Common myeloid progenitor, CD34-positive (primary cell): ENCODE results near the gene MROH2A.

ENCODE experiments used
- CTCF ChIA-PET: fragments of 350-600 bp; sonication (Branson Sonifier 250); formaldehyde crosslinking; loops from one replicate; lab custom pipeline; 2021; ENCODE audit warnings: antibody characterized with exemption; lab: Charles Lee
- POLR2A ChIA-PET: fragments of 350-600 bp; sonication (Branson Sonifier 250); formaldehyde crosslinking; loops from one replicate; lab custom pipeline; 2021; ENCODE audit warnings: antibody characterized with exemption; lab: Charles Lee
- DNase-seq, 3 donors: peaks; one replicate each; pipeline versions ENCODE4 v3.0.0 to v3.0.0-alpha.2; 2013
- H3K27ac ChIP-seq, 2 experiments: 1 replicate in 1 of 2; 2 replicates in 1 of 2; pipeline ENCODE4 v1.7.0; 2013; ENCODE audit warnings: inconsistent platforms in 2 of 2, low read length in 2 of 2, mild to moderate bottlenecking in 2 of 2, low read depth in 1 of 2, moderate library complexity in 1 of 2; ENCODE audit not compliant: severe bottlenecking in 2 of 2, insufficient read depth in 1 of 2, poor library complexity in 1 of 2
- H3K27me3 ChIP-seq, 5 experiments: replicated peaks in 2 of 5; 1 replicate in 3 of 5; 2 replicates in 2 of 5; pipeline versions ENCODE4 v1.6.1 to v1.7.0; 2013; ENCODE audit warnings: low read length in 4 of 5, mild to moderate bottlenecking in 2 of 5, moderate library complexity in 2 of 5, inconsistent platforms in 1 of 5; ENCODE audit not compliant: insufficient read depth in 5 of 5, control insufficient read depth in 4 of 5
- H3K36me3 ChIP-seq, 4 experiments: 1 replicate in 2 of 4; 2 replicates in 2 of 4; pipeline versions ENCODE4 v1.6.1 to v1.7.0; 2013; ENCODE audit warnings: low read length in 3 of 4, control low read depth in 1 of 4, mild to moderate bottlenecking in 1 of 4; ENCODE audit not compliant: control insufficient read depth in 4 of 4, insufficient read depth in 4 of 4
- H3K4me1 ChIP-seq, 4 experiments: 1 replicate in 3 of 4; 2 replicates in 1 of 4; pipeline versions ENCODE4 v1.6.1 to v1.7.1; 2013; ENCODE audit warnings: low read length in 3 of 4, mild to moderate bottlenecking in 3 of 4, control low read depth in 1 of 4, inconsistent platforms in 1 of 4, moderate library complexity in 1 of 4; ENCODE audit not compliant: control insufficient read depth in 4 of 4, insufficient read depth in 4 of 4; ENCODE audit errors: control extremely low read depth in 1 of 4
- H3K4me3 ChIP-seq, 7 experiments: 1 replicate in 4 of 7; 2 replicates in 3 of 7; pipeline versions ENCODE4 v1.5.1 to v1.7.0; 2013; ENCODE audit warnings: mild to moderate bottlenecking in 7 of 7, low read length in 6 of 7, moderate library complexity in 6 of 7, inconsistent platforms in 2 of 7, low read depth in 2 of 7, control low read depth in 1 of 7; ENCODE audit not compliant: insufficient read depth in 4 of 7, control insufficient read depth in 1 of 7; ENCODE audit errors: extremely low read depth in 1 of 7
- H3K9me3 ChIP-seq, 5 experiments: 1 replicate in 4 of 5; 2 replicates in 1 of 5; pipeline versions ENCODE4 v1.6.1 to v1.7.1; 2013; ENCODE audit warnings: low read length in 4 of 5, mild to moderate bottlenecking in 2 of 5, inconsistent platforms in 1 of 5, low read depth in 1 of 5, moderate library complexity in 1 of 5; ENCODE audit not compliant: control insufficient read depth in 4 of 5, insufficient read depth in 2 of 5; ENCODE audit errors: control extremely low read depth in 1 of 5
- WGBS: methylation state at CpG from one replicate; pipeline ENCODE4 v1.1.5; 2013; ENCODE audit not compliant: insufficient coverage; 5-methylcytosine and 5-hydroxymethylcytosine counted together

The MROH2A gene

DNA sequence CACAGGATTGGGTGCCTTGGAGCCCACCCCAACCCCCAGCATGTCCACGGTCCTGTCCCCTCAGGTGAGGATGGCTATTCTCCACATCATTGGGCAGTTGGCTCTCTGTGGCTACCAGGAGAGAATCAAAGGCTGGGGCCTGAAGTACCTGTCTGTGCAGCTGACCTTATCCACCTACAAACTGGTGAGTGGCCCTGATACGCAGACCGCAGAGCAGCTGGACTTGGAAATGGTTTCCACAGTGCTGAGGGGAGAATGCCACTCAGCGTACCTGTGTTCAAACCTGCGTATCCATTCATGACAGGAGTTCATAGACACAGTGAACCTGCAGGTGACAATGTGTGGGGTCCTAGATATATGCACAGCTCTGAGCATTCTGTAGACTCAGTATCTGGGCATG, 21.6 kb downstream of the MROH2A start:
- DNase-seq: no peak
- POLR2A ChIA-PET: no interaction called here

GRCh38 chr2:233800208-233800607, 22.1 kb downstream of the MROH2A start:
- no peaks in the 10 kb centered on the region for H3K36me3 ChIP-seq
- no peaks in the 10 kb centered on the region for H3K9me3 ChIP-seq
- 95% methylated on average over 7 of the region's 7 CpGs for WGBS
- DNase-seq: no peak
- no peaks in the 10 kb centered on the region for H3K4me1 ChIP-seq
- H3K4me3 ChIP-seq: no peak overlapping the region
- POLR2A ChIA-PET: no interaction called here
- no peak overlapping the region for H3K27ac ChIP-seq
- H3K27me3 ChIP-seq: peaks cover 0 to 6% (median 2%) of the 10 kb centered on the region in 5 experiments
- CTCF ChIA-PET: no interaction called here

More for the DNA sequence above, 21.6 kb downstream of the MROH2A start:
- H3K36me3 ChIP-seq: no peaks in the 10 kb centered on the region
- no peaks in the 10 kb centered on the region for H3K4me1 ChIP-seq
- WGBS: 70% methylated on average over 5 of the region's 5 CpGs
- H3K27ac ChIP-seq: no peak overlapping the region
- no peak overlapping the region for H3K4me3 ChIP-seq
- CTCF ChIA-PET: no interaction called here
- peaks cover 0 to 6% (median 0%) of the 10 kb centered on the region in 5 experiments for H3K27me3 ChIP-seq
- H3K9me3 ChIP-seq: no peaks in the 10 kb centered on the region

- Histone ChIP-seq H3K9me3 (no peaks in the 10 kb centered on the region), H3K27ac (no peak overlapping the region), H3K4me1 (no peaks in the 10 kb centered on the region), H3K27me3 (peaks cover 0 to 6% (median 2%) of the 10 kb centered on the region in 5 experiments), H3K36me3 (no peaks in the 10 kb centered on the region), H3K4me3 (no peak overlapping the region)
- CTCF ChIA-PET: no interaction called here
- WGBS: 75% methylated on average over 4 of the region's 9 CpGs
- POLR2A ChIA-PET: no interaction called here
- DNase-seq: peak; percentile 2 to 47 (median 34)
These were observed 23.4 kb downstream of the MROH2A start for GRCh38 chr2:233801357-233802131.

GRCh38 chr2:233802132-233802815, 24.1 kb downstream of the MROH2A start:
- 75% methylated on average over 1 of the region's 3 CpGs for WGBS
- no peak for DNase-seq
- ChIA-PET POLR2A (no interaction called here), CTCF (interaction anchor here (0.6 kb wide), 1 partner anchor 938 kb away, joined by 3 read pairs; no protein-coding TSS in a partner anchor)
- H3K4me1 ChIP-seq: no peaks in the 10 kb centered on the region
- peaks cover 0 to 6% (median 3%) of the 10 kb centered on the region in 5 experiments for H3K27me3 ChIP-seq
- H3K27ac ChIP-seq: no peak overlapping the region
- H3K9me3 ChIP-seq: no peaks in the 10 kb centered on the region
- H3K4me3 ChIP-seq: no peak overlapping the region
- no peaks in the 10 kb centered on the region for H3K36me3 ChIP-seq

DNA sequence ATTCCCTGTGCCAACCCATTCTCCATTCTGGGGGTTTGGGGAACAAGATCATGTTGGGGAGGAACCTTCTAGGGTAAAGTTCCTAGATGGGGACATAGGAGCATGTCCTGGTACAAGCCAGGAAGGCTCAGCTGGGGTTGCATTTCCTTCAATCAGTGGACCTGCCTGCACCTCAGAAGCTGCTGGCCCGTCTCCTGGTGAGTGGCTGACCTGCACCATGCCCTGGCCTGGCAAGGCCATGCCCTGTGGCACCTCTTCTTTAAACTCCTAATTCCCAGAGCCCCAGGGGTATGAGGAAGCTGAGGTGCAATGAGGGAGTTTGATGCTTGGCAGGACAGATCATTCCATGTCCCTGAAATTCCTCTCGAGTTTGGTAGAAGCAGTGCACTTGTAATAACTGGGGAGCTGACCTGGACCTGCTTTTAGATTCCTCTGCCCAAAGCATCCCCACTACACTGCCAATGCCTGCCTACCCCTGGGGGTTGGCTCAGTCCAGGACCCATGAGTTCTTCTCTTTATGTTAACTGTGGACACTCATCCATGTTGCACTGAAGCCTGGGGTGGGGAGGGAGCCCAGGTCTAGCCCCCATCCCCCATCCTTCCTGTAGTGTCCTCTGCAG, 25.3 kb downstream of the MROH2A start:
- ChIA-PET POLR2A (no interaction called here), CTCF (no interaction called here)
- 89% methylated on average over 2 of the region's 2 CpGs for WGBS
- H3K9me3 ChIP-seq: no peaks in the 10 kb centered on the region
- no peak overlapping the region for H3K4me3 ChIP-seq
- DNase-seq: no peak
- no peak overlapping the region for H3K27ac ChIP-seq
- no peaks in the 10 kb centered on the region for H3K36me3 ChIP-seq
- no peaks in the 10 kb centered on the region for H3K4me1 ChIP-seq
- peaks cover 0 to 6% (median 3%) of the 10 kb centered on the region in 5 experiments for H3K27me3 ChIP-seq

GRCh38 chr2:233803994-233804393, 25.9 kb downstream of the MROH2A start:
- H3K4me3 ChIP-seq: no peak overlapping the region
- H3K9me3 ChIP-seq: no peaks in the 10 kb centered on the region
- ChIA-PET CTCF (interaction anchor here (0.9 kb wide), 1 partner anchor 9 kb away, joined by 4 read pairs; no protein-coding TSS in a partner anchor), POLR2A (no interaction called here)
- DNase-seq: no peak
- H3K27me3 ChIP-seq: peaks cover 0 to 6% (median 3%) of the 10 kb centered on the region in 5 experiments
- no peaks in the 10 kb centered on the region for H3K4me1 ChIP-seq
- H3K36me3 ChIP-seq: no peaks in the 10 kb centered on the region
- WGBS: 60% methylated on average over 3 of the region's 8 CpGs
- no peak overlapping the region for H3K27ac ChIP-seq
